Progenitor cell of endocrine pancreas (in vitro differentiated cells): Measurements from ENCODE around the gene UBR2. TPM values are rescaled to one million over a fixed set of nuclear protein-coding genes. Genes with fewer than 3 reads are reported as not detected.
A peak's percentile ranks its signal among the peaks of the same experiment; 100 is the strongest.
"Not testable (repeated sequence)": the region's sequence is repeated elsewhere in the genome, so short reads cannot be mapped to it uniquely, and the experiment has no call there.

Experiments
- DNase-seq: peaks from one replicate; pipeline ENCODE4 v3.0.0; 2021; ENCODE audit warnings: low spot score; ENCODE audit not compliant: unreplicated experiment
- H3K27ac Mint-ChIP-seq: 2 replicates; pipeline ENCODE4 v1.8.0; 2021; ENCODE audit warnings: mild to moderate bottlenecking, moderate library complexity, mixed read lengths
- H3K27me3 Mint-ChIP-seq: 2 replicates; pipeline ENCODE4 v1.8.0; 2021; ENCODE audit warnings: mixed read lengths
- H3K36me3 Mint-ChIP-seq: 2 replicates; pipeline ENCODE4 v1.8.0; 2022; ENCODE audit warnings: mixed read lengths; ENCODE audit not compliant: insufficient read depth
- H3K4me1 Mint-ChIP-seq: 2 replicates; pipeline ENCODE4 v1.8.0; 2021; ENCODE audit warnings: low read depth, mixed read lengths
- H3K4me3 Mint-ChIP-seq: 2 replicates; pipeline ENCODE4 v1.8.0; 2021; ENCODE audit warnings: low read depth, mild to moderate bottlenecking, moderate library complexity, mixed read lengths
- H3K9me3 Mint-ChIP-seq: 2 replicates; pipeline ENCODE4 v1.8.0; 2021; ENCODE audit warnings: low read depth, mixed read lengths
- CTCF ChIP-seq: fragments of 200-600 bp; sonication (generic); IDR thresholded peaks from one replicate; pipeline ENCODE4 v1.5.0; 2021; ENCODE audit warnings: antibody characterized with exemption, mild to moderate bottlenecking; ENCODE audit not compliant: unreplicated experiment
- total RNA-seq: library from RNA; stranded (reverse); gene quantifications from 2 replicates; pipeline ENCODE4 v1.2.1, GENCODE V29; 2021

UBR2 gene
- total RNA-seq, 1 donor from 2014 or later, result 31.9 TPM

- DNase-seq, result no peak
- H3K27ac Mint-ChIP-seq, result no peak overlapping the region
- TF ChIP-seq CTCF, result no peak
- no peaks in the 10 kb centered on the region for H3K4me1 Mint-ChIP-seq
- H3K9me3 Mint-ChIP-seq, result no peaks in the 10 kb centered on the region
- H3K4me3 Mint-ChIP-seq, result no peak overlapping the region
- H3K36me3 Mint-ChIP-seq, result no peaks in the 10 kb centered on the region
- H3K27me3 Mint-ChIP-seq, result no peaks in the 10 kb centered on the region
Observed at GRCh38 chr6:42726026-42726425, 162.2 kb downstream of the UBR2 start.

- H3K9me3 Mint-ChIP-seq, result no peaks in the 10 kb centered on the region
- H3K36me3 Mint-ChIP-seq, result no peaks in the 10 kb centered on the region
- peak; percentile 87 for TF ChIP-seq CTCF
- H3K27ac Mint-ChIP-seq, result no peak overlapping the region
- H3K4me3 Mint-ChIP-seq, result no peak overlapping the region
- no peaks in the 10 kb centered on the region for H3K4me1 Mint-ChIP-seq
- DNase-seq, result no peak
- H3K27me3 Mint-ChIP-seq, result no peaks in the 10 kb centered on the region
Observed at GRCh38 chr6:42726485-42727086, 162.8 kb downstream of the UBR2 start.

- Mint-ChIP-seq H3K9me3 (no peaks in the 10 kb centered on the region), H3K27me3 (no peaks in the 10 kb centered on the region), H3K27ac (no peak overlapping the region), H3K4me3 (no peak overlapping the region), H3K4me1 (no peaks in the 10 kb centered on the region), H3K36me3 (no peaks in the 10 kb centered on the region)
- no peak for TF ChIP-seq CTCF
- no peak for DNase-seq
Observed at GRCh38 chr6:42727087-42727611, 163.3 kb downstream of the UBR2 start.

GRCh38 chr6:42727627-42728026 is 163.8 kb downstream of the UBR2 start:
- Mint-ChIP-seq H3K27me3 (no peaks in the 10 kb centered on the region), H3K27ac (no peak overlapping the region), H3K4me3 (no peak overlapping the region), H3K36me3 (no peaks in the 10 kb centered on the region), H3K4me1 (no peaks in the 10 kb centered on the region), H3K9me3 (no peaks in the 10 kb centered on the region)
- no peak for TF ChIP-seq CTCF
- DNase-seq, result no peak

GRCh38 chr6:42729731-42730130 is 165.9 kb downstream of the UBR2 start:
- Mint-ChIP-seq H3K36me3 (no peaks in the 10 kb centered on the region), H3K4me1 (no peaks in the 10 kb centered on the region), H3K27ac (no peak overlapping the region), H3K4me3 (no peak overlapping the region), H3K27me3 (no peaks in the 10 kb centered on the region), H3K9me3 (no peaks in the 10 kb centered on the region)
- DNase-seq, result no peak
- no peak for TF ChIP-seq CTCF

GRCh38 chr6:42733867-42734481 is 170.1 kb downstream of the UBR2 start:
- H3K27ac Mint-ChIP-seq, H3K4me1 Mint-ChIP-seq, H3K27me3 Mint-ChIP-seq, H3K4me3 Mint-ChIP-seq, DNase-seq, H3K36me3 Mint-ChIP-seq, H3K9me3 Mint-ChIP-seq: not testable (repeated sequence)
